ENCODE measurements around the gene SDSL.

GRCh38 chr12:113479216-113479589 lies 57.0 kb downstream of the SDSL start:
- no peak for TF ChIP-seq CTCF (conservative IDR thresholded peaks at IDR 0.05; ENCODE audit: low read length)
- no peak for TF ChIP-seq EZH2phosphoT487 (IDR thresholded peaks at IDR 0.05; ENCODE audit: borderline replicate concordance, low read depth, low read length)
